Stimulated activated CD4-positive, alpha-beta T cell treated with anti-CD3 and anti-CD28 coated beads, Interleukin-1b, Interleukin-23, amount 100 ng/mL, for 48 hours (primary cell): ENCODE data around the gene LY6G5B.

ENCODE experiments used
- DNase-seq: peaks from one replicate; pipeline ENCODE4 v3.0.0-alpha.2; 2020

The LY6G5B gene, protein sequence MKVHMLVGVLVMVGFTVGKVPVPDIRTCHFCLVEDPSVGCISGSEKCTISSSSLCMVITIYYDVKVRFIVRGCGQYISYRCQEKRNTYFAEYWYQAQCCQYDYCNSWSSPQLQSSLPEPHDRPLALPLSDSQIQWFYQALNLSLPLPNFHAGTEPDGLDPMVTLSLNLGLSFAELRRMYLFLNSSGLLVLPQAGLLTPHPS

DNA sequence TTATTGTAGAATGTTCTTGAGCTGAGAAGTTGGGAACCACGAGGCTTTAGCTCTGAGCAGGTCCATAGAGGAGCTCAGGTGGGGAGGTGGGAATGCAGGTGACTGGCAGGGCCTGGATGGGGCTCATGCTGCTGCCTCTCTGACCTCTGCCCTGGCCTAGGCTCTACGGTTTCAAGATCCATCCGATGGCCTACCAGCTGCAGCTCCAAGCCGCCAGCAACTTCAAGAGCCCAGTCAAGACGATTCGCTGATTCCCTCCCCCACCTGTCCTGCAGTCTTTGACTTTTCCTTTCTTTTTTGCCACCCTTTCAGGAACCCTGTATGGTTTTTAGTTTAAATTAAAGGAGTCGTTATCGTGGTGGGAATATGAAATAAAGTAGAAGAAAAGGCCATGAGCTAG, at the start of gene LY6G5B:
TSS of gene LY6G5B (plus strand) at position 301 of the 400 bp plus-strand sequence. CDS start 975 bp downstream, outside the sequence.
- no peak for DNase-seq

DNA sequence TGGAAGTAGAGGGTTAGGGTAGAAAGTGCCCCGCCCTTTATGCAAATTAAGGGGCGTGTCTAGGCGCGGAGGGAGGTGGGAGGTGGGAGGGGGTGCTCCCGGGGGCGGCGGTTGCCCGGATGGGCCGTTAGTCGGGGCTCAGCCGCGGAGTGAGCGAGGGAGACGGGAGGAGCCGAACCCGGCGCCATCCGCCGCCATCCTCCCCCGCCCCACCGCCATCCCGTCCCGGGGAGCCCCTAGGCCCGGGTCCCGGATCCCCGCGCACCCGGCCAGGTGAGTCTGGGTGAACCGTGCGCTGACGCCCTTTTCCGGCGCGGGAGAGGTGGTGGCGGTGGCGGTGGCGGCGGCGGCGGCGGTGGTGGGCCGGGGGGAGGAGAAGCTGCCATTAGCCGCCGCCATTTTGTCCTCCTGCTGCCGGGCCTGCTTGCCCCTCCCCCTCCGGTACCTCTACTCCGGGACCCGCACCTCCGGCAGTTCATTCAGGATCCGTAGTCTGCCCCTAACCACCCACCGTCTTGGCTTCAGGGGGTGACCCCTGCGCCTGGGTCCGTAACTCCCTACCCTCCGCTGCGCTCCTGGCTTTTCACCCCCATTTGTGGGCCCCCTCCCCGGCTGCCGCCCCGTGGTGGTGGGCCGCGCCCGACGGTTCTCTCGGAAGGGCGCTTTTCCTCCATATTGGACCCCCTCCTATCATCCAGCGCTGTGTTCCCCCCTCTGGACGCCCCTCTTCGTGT, 49.0 kb upstream of the LY6G5B start, which contains the start of gene PRRC2A:
TSS of gene PRRC2A (plus strand) at position 130 of the 734 bp plus-strand sequence. CDS start 2,075 bp downstream, outside the sequence.
- peak; percentile 97 for DNase-seq

DNA sequence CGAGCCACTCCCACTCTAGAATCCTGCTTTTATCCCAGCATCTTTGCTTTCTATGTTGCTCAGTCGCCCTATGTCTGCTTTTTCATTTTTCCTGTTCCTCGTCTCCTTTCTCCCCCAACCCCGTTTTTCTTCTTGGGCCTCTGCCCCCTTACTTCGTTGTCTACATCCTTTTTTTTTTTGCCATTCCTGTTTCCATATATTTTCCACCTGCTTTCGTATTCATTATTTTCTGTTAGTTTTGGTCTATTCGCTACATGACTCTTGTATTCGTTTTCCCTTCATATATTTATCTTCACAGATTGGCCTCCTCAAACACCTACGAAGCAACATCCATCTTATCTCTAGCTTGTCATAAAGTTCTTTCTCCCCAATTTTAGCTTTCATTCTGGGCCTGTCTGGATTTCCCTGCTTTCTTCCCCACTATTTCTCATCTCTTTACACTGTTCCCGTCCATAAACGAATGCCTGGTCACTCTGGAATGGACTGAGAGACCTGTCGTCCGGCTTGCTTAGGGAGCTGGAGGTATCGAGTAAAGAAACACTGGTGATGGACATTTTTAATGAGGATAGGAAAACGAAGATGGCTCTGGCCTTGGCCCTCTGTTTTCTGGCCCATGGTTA, 48.3 kb upstream of the LY6G5B start:
- no peak for DNase-seq

DNA sequence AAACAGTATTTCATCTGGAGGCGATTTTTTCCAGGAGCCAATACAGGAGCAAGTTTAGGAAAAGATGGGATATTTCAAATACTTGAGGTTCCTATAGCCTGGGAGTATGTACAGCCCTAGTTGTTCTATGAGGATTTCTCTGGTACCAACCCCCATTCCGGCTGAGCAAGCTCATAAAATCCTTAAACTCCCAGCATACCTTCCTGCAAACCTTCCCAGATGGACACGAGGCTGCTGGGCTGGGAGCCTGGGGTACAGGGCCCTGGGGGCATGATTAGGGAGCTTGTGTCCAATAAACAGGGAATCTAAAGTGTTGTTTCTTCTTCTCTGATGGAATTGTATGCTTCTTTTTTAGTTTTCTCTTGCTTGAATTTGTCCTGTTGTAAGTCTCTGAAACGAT, 47.8 kb upstream of the LY6G5B start:
- DNase-seq: no peak

DNA sequence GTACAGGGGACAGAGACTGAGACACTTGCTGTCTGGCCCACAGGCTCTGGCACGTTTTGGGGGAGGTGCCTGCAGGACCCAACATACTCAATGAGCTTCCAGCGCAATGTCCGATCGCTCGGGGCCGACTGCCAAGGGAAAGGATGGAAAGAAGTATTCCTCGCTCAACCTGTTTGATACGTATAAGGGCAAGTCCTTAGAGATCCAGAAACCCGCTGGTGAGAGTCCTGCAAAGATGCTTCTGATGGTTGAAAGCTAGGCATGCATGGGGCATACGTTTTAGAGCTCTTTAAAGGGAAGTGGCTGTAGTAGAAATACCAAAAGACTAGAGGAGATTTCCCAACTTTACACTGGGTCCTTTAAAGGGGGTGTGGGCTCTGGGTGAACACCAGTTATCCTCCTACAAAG, 47.1 kb upstream of the LY6G5B start:
- no peak for DNase-seq

DNA sequence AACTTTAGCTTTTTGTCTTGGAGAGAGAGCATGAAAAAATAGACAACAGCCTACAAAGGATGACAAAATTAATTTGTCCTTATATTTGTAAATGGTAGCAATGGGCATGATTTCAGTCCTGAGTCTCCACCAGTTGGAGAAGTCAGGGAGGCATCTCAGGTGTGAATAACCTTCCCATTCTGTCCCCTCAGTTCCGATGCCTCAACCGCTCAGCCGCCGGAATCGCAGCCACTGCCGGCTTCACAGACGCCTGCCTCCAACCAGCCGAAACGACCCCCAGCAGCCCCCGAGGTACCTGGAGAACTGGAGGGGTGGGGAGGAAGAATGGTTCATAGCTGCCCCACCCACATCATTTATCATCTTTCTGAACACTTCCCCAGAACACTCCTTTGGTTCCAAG, 45.7 kb upstream of the LY6G5B start:
- no peak for DNase-seq

DNA sequence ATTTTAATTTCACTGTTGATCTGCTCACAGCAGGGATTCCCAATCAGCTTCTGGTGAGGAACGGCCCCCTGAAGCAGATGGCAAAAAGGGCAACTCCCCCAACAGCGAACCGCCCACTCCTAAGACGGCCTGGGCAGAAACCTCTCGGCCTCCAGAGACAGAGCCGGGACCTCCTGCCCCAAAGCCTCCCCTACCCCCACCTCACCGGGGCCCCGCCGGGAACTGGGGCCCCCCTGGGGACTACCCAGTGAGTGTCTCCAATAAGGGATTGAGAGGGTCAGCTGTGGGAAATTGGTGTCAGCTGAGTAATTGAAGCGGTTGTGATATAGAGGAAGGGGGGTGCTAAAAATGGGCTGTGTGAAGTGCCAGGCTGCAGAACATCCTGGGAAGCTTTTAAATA, 42.8 kb upstream of the LY6G5B start:
- no peak for DNase-seq

DNA sequence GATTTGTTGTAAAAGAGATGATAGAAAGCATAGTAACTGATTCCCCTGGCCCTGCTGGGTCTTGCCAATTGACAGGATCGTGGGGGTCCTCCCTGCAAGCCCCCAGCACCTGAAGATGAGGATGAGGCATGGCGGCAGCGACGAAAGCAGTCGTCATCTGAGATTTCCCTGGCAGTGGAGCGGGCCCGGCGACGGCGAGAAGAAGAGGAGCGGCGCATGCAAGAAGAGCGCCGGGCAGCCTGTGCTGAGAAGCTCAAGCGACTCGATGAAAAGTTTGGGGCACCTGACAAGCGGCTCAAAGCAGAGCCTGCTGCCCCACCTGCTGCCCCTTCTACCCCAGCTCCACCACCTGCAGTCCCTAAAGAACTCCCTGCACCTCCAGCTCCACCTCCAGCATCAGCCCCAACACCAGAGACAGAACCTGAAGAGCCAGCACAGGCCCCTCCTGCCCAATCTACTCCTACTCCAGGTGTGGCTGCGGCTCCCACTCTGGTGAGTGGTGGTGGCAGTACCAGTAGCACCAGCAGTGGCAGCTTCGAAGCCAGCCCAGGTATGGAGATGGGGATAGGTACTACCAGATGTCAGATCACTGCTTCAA, 42.0 kb upstream of the LY6G5B start:
- DNase-seq: no peak

DNA sequence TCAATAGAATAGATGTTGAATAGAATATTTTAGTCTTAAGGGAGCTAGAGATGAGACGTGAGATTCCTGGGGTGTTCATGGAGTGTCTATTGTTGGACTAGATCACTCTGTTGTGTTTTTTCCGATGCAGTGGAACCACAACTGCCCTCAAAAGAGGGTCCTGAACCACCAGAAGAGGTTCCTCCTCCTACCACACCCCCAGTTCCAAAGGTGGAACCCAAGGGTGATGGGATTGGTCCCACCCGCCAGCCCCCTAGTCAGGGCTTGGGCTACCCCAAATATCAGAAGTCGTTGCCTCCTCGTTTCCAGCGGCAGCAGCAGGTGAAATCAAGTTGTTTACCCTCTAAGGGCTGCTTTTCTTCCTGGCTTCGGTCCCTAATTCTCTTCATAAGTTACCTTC, 40.8 kb upstream of the LY6G5B start:
- DNase-seq: no peak

DNA sequence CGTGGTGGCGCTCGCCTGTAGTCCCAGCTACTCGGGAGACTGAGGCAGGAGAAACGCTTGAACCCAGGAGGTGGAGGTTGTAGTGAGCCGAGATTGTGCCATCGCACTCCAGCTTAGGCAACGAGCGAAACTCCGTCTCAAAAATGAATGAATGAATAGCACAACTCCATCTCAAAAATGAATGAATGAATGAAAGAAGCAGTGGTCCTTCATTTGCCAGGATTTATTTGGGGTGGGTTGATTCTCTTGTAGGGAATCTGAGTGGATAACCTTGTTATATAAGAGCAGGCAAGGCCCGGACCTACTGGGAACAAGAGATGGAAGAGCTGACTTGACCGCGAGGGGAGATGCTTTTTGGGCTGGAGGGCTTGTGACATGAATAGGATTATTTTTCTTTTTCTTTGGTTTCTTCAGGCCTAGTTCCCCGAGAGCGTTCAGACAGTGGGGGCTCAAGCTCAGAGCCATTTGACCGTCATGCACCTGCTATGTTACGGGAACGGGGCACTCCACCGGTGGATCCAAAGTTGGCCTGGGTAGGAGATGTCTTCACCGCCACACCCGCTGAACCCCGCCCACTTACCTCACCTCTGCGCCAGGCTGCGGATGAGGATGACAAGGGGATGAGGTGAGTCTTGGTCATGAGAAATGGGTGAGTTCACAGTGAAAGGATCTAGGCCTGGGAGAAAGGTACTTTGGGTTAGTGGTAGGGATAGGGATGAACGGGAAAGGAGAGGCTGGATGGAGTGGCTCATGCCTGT, 39.4 kb upstream of the LY6G5B start:
- DNase-seq: no peak

DNA sequence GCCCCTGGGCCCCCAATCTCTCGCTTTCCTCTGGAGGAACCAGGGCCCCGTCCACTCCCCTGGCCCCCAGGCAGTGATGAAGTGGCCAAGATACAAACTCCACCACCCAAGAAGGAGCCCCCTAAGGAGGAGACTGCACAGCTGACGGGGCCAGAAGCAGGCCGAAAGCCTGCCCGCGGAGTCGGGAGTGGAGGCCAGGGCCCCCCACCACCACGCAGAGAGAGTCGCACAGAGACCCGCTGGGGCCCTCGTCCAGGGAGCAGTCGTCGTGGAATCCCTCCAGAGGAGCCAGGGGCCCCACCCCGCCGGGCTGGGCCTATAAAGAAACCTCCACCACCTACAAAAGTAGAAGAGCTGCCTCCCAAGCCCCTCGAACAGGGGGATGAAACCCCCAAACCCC, 38.6 kb upstream of the LY6G5B start:
- DNase-seq: no peak

DNA sequence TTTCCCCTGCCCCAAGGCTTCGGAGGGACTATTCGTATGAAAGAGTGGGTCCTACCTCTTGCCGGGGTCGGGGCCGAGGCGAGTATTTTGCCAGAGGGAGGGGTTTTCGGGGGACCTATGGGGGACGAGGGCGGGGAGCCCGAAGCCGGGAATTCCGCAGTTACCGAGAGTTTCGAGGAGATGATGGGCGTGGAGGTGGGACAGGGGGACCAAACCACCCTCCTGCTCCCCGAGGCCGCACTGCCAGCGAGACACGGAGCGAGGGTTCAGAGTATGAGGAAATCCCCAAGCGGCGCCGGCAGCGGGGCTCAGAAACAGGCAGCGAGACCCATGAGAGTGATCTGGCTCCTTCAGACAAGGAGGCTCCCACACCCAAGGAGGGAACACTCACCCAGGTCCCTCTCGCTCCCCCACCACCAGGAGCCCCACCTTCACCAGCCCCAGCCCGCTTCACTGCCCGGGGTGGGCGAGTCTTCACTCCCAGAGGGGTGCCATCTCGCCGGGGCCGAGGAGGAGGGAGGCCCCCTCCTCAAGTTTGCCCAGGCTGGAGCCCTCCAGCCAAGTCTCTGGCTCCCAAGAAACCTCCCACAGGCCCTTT, 38.0 kb upstream of the LY6G5B start:
- no peak for DNase-seq

DNA sequence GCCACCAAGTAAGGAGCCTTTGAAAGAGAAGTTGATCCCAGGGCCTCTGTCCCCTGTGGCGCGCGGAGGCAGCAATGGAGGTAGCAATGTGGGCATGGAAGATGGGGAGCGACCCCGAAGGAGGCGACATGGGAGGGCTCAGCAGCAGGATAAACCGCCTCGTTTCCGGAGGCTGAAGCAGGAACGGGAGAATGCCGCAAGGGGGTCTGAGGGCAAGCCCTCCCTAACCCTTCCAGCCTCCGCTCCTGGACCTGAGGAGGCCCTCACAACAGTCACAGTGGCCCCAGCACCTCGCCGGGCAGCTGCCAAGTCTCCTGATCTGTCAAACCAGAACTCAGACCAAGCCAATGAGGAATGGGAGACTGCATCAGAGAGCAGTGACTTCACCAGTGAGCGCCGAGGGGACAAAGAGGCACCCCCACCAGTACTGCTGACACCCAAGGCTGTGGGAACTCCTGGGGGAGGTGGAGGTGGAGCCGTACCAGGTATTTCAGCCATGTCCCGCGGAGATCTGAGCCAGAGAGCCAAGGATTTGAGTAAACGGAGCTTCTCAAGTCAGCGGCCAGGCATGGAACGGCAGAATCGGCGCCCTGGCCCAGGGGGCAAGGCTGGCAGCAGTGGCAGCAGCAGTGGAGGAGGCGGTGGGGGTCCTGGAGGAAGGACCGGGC, 37.4 kb upstream of the LY6G5B start:
- DNase-seq: no peak

DNA sequence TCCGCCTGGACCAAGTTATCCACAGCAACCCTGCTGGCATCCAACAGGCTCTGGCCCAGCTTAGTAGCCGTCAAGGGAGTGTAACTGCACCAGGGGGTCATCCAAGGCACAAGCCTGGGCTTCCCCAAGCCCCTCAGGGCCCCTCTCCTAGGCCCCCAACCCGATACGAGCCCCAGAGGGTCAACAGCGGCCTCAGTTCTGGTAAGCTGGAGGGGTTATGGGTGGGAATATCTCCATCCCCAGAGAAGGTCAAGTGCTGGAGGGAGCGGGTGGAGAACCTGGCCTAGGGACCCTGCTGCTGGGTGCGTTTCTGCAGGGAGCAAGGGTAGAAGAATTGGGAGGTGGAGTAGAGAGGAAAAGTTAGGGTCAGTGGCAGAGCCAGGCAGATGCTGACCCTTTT, 36.3 kb upstream of the LY6G5B start:
- no peak for DNase-seq

DNA sequence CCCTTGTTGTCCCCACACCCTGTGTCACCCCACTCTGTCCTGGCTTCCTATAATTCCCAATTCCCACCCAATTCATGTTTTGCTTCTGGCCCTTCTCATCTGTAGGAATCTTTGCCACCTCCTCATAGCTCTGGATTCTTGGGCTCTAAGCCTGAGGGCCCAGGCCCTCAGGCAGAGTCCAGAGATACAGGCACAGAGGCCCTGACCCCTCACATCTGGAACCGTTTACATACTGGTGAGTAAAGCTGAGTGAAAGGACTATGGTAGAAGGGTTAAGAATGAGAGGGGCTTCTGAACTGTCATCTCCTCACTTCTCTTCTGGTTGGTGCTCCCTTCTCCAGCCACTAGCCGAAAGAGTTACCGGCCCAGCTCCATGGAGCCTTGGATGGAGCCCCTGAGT, 35.6 kb upstream of the LY6G5B start:
- no peak for DNase-seq

DNA sequence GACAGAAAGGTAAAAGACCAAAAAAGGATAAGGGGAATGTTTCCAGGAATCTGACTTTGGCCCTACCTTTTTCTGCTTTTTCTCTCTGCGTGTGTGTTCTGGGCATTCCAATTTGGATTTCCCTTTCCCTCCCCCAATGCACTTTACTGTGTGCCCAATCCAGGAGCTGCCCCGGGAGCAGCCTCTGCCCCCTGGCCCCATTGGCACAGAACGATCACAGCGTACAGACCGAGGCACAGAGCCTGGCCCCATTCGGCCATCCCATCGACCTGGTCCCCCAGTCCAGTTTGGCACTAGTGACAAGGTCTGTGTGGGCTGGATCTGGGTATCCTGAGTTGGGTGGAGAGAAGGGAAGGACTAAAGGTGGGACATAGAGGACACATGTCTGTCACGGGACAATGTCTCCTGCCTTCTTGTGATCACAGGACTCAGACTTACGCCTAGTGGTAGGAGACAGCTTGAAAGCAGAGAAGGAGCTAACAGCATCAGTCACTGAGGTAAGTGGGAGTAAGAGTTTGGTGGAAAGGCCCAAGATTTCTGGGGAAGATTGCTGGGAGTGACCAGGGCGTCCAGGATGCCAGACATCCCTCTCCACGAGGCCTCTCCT, 34.7 kb upstream of the LY6G5B start:
- no peak for DNase-seq

DNA sequence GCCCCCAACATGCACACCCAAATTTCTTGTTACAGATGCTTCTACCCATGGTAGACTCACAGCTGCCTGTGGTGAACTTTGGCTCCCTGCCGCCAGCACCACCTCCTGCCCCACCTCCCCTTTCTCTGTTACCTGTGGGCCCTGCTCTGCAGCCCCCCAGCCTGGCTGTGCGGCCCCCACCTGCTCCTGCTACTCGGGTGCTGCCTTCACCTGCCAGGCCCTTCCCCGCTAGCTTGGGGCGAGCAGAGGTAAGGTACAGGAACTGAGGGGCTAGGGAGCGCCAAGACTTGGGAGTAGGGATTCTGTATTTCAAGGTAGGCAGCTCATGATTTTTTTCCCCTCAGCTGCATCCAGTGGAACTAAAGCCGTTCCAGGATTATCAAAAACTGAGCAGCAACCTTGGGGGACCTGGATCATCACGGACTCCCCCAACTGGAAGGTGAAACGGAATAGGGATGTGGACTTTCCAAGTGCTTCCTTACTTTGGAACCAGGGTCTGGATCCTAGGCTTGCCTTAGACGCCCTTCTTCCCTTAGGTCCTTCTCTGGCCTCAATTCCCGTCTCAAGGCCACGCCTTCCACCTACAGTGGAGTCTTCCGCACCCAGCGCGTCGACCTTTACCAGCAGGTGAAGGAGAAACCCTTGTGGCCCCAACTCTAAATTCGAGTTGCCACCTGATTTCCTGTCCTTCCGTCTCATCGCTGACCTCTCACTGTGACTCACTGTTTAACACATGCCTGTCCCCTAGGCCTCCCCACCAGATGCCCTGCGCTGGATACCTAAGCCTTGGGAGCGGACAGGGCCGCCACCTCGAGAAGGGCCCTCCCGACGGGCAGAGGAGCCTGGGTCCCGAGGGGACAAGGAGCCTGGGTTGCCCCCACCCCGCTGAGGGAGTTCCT, 32.8 kb upstream of the LY6G5B start:
- no peak for DNase-seq

DNA sequence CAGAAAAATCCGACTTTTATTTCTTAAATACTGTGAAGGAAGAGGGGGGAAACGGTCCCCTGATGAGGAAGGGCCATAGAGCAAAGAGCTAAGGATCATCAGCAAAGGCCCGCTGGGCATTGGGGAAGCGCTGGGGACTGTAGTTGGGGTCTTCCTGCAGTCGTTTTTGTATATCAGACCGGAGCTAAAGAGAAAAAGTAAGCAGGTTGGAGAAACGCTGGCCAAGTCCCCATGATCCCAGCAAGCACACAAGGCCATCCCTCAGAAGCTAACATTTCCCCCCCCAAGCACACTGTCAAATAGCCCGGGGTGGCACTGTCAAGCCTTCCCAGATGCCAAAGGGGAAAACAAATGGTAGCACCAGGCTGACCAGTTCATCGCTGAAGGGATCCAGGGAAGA, 30.7 kb upstream of the LY6G5B start:
- DNase-seq: no peak

DNA sequence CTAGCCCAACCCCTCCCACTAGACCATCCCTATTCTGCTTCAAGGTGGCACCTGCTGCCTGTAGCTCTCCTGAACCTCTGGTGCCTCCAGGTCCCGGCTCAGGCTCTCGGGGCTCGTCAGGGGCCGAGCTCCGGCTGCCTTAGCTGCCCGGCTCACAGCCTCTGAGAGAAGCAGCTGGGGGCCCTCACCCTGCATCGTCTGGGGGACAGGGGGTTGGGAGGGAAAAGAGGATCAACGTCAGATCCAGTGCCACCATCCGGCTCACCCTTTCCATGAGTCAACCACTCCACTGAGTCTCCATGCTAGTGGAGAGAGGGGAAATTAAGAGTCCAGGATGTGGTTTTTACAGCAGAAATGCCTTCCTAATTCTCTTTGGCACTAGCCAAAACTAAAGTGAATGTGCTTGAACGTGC, 30.3 kb upstream of the LY6G5B start:
- peak; percentile 35 for DNase-seq

DNA sequence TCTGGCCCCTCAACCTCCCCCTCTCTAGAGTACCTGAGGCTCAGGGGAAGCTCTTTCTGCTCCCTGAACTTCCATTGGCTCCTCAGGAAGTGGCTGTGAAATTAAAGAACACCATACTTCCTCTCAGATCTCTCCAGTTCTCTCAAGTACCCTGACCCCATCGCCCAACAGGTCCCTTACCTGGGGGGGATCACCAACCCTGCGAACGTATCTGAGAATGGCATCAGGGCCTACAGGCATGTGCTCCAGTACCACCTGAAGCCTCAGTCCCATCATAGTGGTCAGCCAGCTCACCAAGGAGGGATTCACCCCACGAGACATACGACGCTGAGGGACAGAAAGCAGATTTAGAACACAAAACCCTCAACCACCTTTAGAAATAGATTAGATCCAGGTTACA, 29.2 kb upstream of the LY6G5B start:
- DNase-seq: no peak

DNA sequence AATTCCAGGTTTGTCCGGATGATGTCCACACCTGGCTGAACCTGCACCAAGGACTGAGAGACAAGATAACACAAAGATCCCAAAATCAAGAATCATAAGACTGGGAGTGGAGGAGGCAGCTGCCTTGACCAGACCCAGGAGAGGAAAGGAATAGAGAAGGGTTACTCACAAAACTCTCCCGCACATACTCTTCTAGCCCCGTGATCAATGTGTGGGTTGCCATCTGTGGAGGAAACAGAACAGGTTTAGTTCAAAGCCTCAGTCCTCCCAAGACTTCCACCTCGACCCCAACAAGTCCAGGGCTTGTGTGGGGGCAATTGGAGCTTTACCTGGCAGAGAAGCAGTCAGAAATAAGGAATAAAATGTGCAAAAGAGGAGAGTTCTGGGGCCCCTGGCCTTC, 28.4 kb upstream of the LY6G5B start:
- no peak for DNase-seq
